HepG2 (cell line): ENCODE data around the gene SLC26A5. TPM values are rescaled to one million over a fixed set of nuclear protein-coding genes. Genes with fewer than 3 reads are reported as not detected.

Experiments used
- NFYB ChIP-seq: sonication (generic); formaldehyde crosslinking; IDR thresholded peaks from 2 replicates; pipeline ENCODE4 v1.4.0; 2020; ENCODE audit warnings: missing genetic modification reagents
- PPARG ChIP-seq: conservative IDR thresholded peaks from 2 replicates; pipeline ENCODE4 v1.6.1; 2016; ENCODE audit warnings: missing biosample characterization, missing genetic modification reagents
- PTBP1 ChIP-seq: fragments of 200-400 bp; formaldehyde crosslinking; IDR thresholded peaks from 2 replicates; pipeline ENCODE4 v1.6.1; 2018; ENCODE audit warnings: low read length, low read depth; ENCODE audit not compliant: poor library complexity, severe bottlenecking
- RAD51 ChIP-seq: fragments of 450-650 bp; IDR thresholded peaks from 2 replicates; pipeline ENCODE4 v1.6.1; 2016; ENCODE audit warnings: borderline replicate concordance
- RBM22 ChIP-seq: fragments of 200-400 bp; formaldehyde crosslinking; optimal IDR thresholded peaks from 2 replicates; pipeline ENCODE3; 2017; ENCODE audit warnings: mild to moderate bottlenecking, low read length, moderate library complexity
- SNRNP70 ChIP-seq: fragments of 200-400 bp; formaldehyde crosslinking; IDR thresholded peaks from 2 replicates; pipeline ENCODE4 v1.6.1; 2017; ENCODE audit warnings: mild to moderate bottlenecking, low read depth, low read length, moderate library complexity
- TEAD2 ChIP-seq: sonication (generic); formaldehyde crosslinking; IDR thresholded peaks from 2 replicates; pipeline ENCODE4 v1.9.0; 2021; ENCODE audit warnings: missing genetic modification reagents
- THYN1 ChIP-seq: sonication (generic); formaldehyde crosslinking; IDR thresholded peaks from 2 replicates; pipeline ENCODE4 v1.8.1; 2023; ENCODE audit warnings: low read depth, mild to moderate bottlenecking, moderate library complexity, missing genetic modification reagents, borderline replicate concordance
- ZNF235 ChIP-seq: sonication (generic); formaldehyde crosslinking; IDR thresholded peaks from 2 replicates; pipeline ENCODE4 v1.8.1; 2023; ENCODE audit warnings: mild to moderate bottlenecking, missing genetic modification reagents, borderline replicate concordance
- ZNF317 ChIP-seq: sonication (generic); formaldehyde crosslinking; IDR thresholded peaks from 2 replicates; pipeline ENCODE4 v1.5.0; 2020; ENCODE audit warnings: mild to moderate bottlenecking, missing genetic modification reagents
- ZNF33A ChIP-seq: sonication (generic); formaldehyde crosslinking; IDR thresholded peaks from 2 replicates; pipeline ENCODE4 v1.5.1; 2020; ENCODE audit warnings: missing genetic modification reagents, mild to moderate bottlenecking, moderate library complexity, borderline replicate concordance
- ZNF44 ChIP-seq: sonication (generic); formaldehyde crosslinking; IDR thresholded peaks from 2 replicates; pipeline ENCODE4 v1.5.1; 2020; ENCODE audit warnings: mild to moderate bottlenecking, missing genetic modification reagents
- ZNF549 ChIP-seq: sonication (generic); formaldehyde crosslinking; IDR thresholded peaks from 2 replicates; pipeline ENCODE4 v1.5.0; 2020; ENCODE audit warnings: missing genetic modification reagents
- ZNF724P ChIP-seq: sonication (generic); formaldehyde crosslinking; IDR thresholded peaks from 2 replicates; pipeline ENCODE4 v1.8.0; 2022; ENCODE audit warnings: missing genetic modification reagents, borderline replicate concordance
- polyA plus RNA-seq, 8 experiments: library from polyadenylated mRNA; depleted of rRNA in 3 of 8; stranded (reverse) in 7 of 8; unstranded in 1 of 8; fragments of >200 nt; fragmentation: Illumina TruSeq in 4 of 8; extraction: Trizol in 4 of 8; gene quantifications; 2 replicates each; pipeline versions ENCODE4 v1.2.1 to v1.2.3, GENCODE V29; 2011 to 2016; ENCODE audit warnings: low read depth in 4 of 8, missing spikeins in 1 of 8, mixed read lengths in 1 of 8; ENCODE audit not compliant: insufficient read depth in 1 of 8
- total RNA-seq, 5 experiments: library from RNA; depleted of rRNA; stranded (reverse); fragments of >200 nt; fragmentation: Illumina TruSeq; extraction: Trizol; gene quantifications; 2 replicates each; pipeline ENCODE4 v1.2.3, GENCODE V29; 2016; ENCODE audit warnings: low read depth in 1 of 5
- TF ChIP-seq, protein P1 (sequence below): sonication (generic); formaldehyde crosslinking; IDR thresholded peaks from 2 replicates; pipeline ENCODE4 v1.4.0; 2020; ENCODE audit warnings: mild to moderate bottlenecking, missing genetic modification reagents
- TF ChIP-seq, protein P2 (sequence below): sonication (generic); formaldehyde crosslinking; IDR thresholded peaks from 2 replicates; pipeline ENCODE4 v1.8.0; 2022; ENCODE audit warnings: missing genetic modification reagents, low read depth, mild to moderate bottlenecking, borderline replicate concordance
- TF ChIP-seq, protein P3 (sequence below): sonication (generic); formaldehyde crosslinking; IDR thresholded peaks from 2 replicates; pipeline ENCODE4 v1.5.0; 2020; ENCODE audit warnings: mild to moderate bottlenecking, missing genetic modification reagents, borderline replicate concordance
- TF ChIP-seq, protein P4 (sequence below): IDR thresholded peaks from 2 replicates; pipeline ENCODE4 v1.6.1; 2012; ENCODE audit warnings: low read depth, low read length, improper control_type of control experiment

The SLC26A5 gene
- total and polyA plus RNA-seq, 2 of the 13 experiments (the other 11 are each of a cell fraction or from before 2014, with no cell fraction given), result 0.08 to 0.11 TPM

DNA sequence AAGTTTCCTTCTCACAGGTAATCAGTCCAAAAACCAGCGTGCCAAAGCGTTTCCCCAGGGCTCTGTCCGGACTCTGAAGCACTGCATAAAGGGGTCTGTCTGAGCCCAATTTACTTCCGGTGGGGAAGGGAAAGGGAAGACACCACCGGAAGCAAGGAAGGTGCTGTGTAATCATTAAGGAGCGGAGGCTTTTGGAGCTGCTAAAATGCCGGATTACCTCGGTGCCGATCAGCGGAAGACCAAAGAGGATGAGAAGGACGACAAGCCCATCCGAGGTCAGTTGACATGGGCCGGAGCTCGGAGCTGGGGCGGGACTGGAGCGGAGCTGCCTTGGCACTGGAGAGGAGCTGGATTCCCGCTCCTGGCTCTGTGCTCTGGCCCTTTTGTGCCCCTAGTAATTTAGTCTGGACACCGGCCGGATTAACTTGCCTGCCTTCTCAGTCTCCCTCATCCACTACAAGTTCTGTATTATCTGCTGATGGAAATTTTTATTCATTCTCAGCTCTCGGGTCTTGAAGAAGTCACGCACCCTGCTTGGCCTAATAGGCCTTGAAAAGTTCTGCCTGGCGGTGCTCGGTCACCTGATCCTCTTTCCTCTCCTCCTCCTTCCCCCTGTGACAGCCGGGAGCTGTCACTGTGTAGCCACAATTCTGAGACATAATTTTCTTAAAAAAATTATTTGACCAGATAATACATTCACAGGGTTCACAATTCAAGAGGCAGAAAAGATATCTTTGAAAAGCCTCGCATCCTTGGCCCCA, 98.3 kb downstream of the SLC26A5 start, which contains the start of gene PSMC2 (continued):
- TF ChIP-seq, protein P1, sequence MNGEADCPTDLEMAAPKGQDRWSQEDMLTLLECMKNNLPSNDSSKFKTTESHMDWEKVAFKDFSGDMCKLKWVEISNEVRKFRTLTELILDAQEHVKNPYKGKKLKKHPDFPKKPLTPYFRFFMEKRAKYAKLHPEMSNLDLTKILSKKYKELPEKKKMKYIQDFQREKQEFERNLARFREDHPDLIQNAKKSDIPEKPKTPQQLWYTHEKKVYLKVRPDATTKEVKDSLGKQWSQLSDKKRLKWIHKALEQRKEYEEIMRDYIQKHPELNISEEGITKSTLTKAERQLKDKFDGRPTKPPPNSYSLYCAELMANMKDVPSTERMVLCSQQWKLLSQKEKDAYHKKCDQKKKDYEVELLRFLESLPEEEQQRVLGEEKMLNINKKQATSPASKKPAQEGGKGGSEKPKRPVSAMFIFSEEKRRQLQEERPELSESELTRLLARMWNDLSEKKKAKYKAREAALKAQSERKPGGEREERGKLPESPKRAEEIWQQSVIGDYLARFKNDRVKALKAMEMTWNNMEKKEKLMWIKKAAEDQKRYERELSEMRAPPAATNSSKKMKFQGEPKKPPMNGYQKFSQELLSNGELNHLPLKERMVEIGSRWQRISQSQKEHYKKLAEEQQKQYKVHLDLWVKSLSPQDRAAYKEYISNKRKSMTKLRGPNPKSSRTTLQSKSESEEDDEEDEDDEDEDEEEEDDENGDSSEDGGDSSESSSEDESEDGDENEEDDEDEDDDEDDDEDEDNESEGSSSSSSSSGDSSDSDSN (CRISPR knock-in tag), result peak; percentile 77
- TF ChIP-seq THYN1 (CRISPR knock-in tag), result no peak
- no peak for TF ChIP-seq PTBP1
- no peak for TF ChIP-seq ZNF724P (CRISPR knock-in tag)
- TF ChIP-seq, protein P2, sequence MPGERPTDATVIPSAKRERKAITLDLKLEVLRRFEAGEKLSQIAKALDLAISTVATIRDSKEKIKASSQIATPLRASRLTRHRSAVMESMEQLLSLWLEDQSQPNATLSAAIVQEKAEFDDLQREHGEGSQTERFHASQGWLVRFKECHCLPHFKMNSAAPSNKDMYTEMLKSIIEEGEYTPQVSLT, result no peak
- TF ChIP-seq, protein P3, sequence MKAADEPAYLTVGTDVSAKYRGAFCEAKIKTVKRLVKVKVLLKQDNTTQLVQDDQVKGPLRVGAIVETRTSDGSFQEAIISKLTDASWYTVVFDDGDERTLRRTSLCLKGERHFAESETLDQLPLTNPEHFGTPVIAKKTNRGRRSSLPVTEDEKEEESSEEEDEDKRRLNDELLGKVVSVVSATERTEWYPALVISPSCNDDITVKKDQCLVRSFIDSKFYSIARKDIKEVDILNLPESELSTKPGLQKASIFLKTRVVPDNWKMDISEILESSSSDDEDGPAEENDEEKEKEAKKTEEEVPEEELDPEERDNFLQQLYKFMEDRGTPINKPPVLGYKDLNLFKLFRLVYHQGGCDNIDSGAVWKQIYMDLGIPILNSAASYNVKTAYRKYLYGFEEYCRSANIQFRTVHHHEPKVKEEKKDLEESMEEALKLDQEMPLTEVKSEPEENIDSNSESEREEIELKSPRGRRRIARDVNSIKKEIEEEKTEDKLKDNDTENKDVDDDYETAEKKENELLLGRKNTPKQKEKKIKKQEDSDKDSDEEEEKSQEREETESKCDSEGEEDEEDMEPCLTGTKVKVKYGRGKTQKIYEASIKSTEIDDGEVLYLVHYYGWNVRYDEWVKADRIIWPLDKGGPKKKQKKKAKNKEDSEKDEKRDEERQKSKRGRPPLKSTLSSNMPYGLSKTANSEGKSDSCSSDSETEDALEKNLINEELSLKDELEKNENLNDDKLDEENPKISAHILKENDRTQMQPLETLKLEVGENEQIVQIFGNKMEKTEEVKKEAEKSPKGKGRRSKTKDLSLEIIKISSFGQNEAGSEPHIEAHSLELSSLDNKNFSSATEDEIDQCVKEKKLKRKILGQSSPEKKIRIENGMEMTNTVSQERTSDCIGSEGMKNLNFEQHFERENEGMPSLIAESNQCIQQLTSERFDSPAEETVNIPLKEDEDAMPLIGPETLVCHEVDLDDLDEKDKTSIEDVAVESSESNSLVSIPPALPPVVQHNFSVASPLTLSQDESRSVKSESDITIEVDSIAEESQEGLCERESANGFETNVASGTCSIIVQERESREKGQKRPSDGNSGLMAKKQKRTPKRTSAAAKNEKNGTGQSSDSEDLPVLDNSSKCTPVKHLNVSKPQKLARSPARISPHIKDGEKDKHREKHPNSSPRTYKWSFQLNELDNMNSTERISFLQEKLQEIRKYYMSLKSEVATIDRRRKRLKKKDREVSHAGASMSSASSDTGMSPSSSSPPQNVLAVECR (CRISPR knock-in tag), result peak; percentile 92
- no peak for TF ChIP-seq SNRNP70
- TF ChIP-seq ZNF549, result no peak
- TF ChIP-seq ZNF33A (CRISPR knock-in tag), result peak; percentile 67; the same call in 1 of the 2 replicates
- no peak for TF ChIP-seq ZNF317 (CRISPR knock-in tag)
- TF ChIP-seq RAD51, result no peak
- TF ChIP-seq, protein P4, sequence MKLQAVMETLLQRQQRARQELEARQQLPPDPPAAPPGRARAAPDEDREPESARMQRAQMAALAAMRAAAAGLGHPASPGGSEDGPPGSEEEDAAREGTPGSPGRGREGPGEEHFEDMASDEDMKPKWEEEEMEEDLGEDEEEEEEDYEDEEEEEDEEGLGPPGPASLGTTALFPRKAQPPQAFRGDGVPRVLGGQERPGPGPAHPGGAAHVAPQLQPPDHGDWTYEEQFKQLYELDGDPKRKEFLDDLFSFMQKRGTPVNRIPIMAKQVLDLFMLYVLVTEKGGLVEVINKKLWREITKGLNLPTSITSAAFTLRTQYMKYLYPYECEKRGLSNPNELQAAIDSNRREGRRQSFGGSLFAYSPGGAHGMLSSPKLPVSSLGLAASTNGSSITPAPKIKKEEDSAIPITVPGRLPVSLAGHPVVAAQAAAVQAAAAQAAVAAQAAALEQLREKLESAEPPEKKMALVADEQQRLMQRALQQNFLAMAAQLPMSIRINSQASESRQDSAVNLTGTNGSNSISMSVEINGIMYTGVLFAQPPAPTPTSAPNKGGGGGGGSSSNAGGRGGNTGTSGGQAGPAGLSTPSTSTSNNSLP, result no peak
- no peak for TF ChIP-seq TEAD2 (CRISPR knock-in tag)
- TF ChIP-seq RBM22, result no peak
- TF ChIP-seq PPARG (CRISPR knock-in tag), result no peak
- TF ChIP-seq ZNF44 (CRISPR knock-in tag), result no peak; the same call in 1 of the 2 replicates
- peak; percentile 11; the same call in 1 of the 2 replicates for TF ChIP-seq NFYB (CRISPR knock-in tag)
- no peak for TF ChIP-seq ZNF235 (CRISPR knock-in tag)
